ENCODE measurements around the gene EXD1.
"Not testable (repeated sequence)": the region's sequence is repeated elsewhere in the genome, so short reads cannot be mapped to it uniquely, and the experiment has no call there.

The EXD1 gene
- 0 to 0.25 (median 0.07) reads per million in 9 experiments for total RNA-seq

- H3K4me1 Mint-ChIP-seq (ENCODE audit: low read depth in 2 of 2): peaks cover 22 to 28% of the 10 kb centered on the region in 2 donors
- no peaks in the 10 kb centered on the region for H3K9me3 Mint-ChIP-seq
- H3K27ac Mint-ChIP-seq: peak within 1 kb of the TSS; percentile 97
- H3K36me3 Mint-ChIP-seq (ENCODE audit: insufficient read depth): peaks cover 19% of the 10 kb centered on the region
- ATAC-seq (replicated peaks) (peak; percentile 95), DNase-seq (peak; percentile 90 to 93 (median 93))
- no peaks in the 10 kb centered on the region for H3K27me3 Mint-ChIP-seq
- H3K4me3 Mint-ChIP-seq: peak within 1 kb of the TSS; percentile 88 to 94
These were observed at the start of gene EXD1, which contains the start of gene CHP1 for GRCh38 chr15:41230650-41231421. Gene EXD1 (minus strand): TSS chr15:41230757. CDS start chr15:41226575, 4,182 bp downstream. Gene CHP1 (plus strand): TSS chr15:41231268. CDS start chr15:41231383, 115 bp downstream.

GRCh38 chr15:41279535-41280283 lies 49.2 kb upstream of the EXD1 start:
- H3K9me3 Mint-ChIP-seq: no peaks in the 10 kb centered on the region
- H3K36me3 Mint-ChIP-seq (ENCODE audit: insufficient read depth): peaks cover 37% of the 10 kb centered on the region
- ATAC-seq (replicated peaks) (no peak), DNase-seq (no peak)
- peak overlapping the region in 1 of 2 donors; percentile 13 for H3K27ac Mint-ChIP-seq
- no peak overlapping the region for H3K4me3 Mint-ChIP-seq
- peaks cover 10 to 17% of the 10 kb centered on the region in 2 donors for H3K4me1 Mint-ChIP-seq (ENCODE audit: low read depth in 2 of 2)
- H3K27me3 Mint-ChIP-seq: no peaks in the 10 kb centered on the region

- Mint-ChIP-seq H3K27ac (no peak overlapping the region), H3K36me3 (ENCODE audit: insufficient read depth) (peaks cover 31% of the 10 kb centered on the region)
These were observed 47.8 kb upstream of the EXD1 start for GRCh38 chr15:41278319-41278718.

GRCh38 chr15:41276831-41277230 lies 46.3 kb upstream of the EXD1 start:
- no peaks in the 10 kb centered on the region for H3K27me3 Mint-ChIP-seq
- H3K27ac Mint-ChIP-seq: no peak overlapping the region
- no peaks in the 10 kb centered on the region for H3K9me3 Mint-ChIP-seq
- H3K4me3 Mint-ChIP-seq: no peak overlapping the region
- ATAC-seq (replicated peaks) (no peak), DNase-seq (no peak)
- no peaks in the 10 kb centered on the region for H3K4me1 Mint-ChIP-seq (ENCODE audit: low read depth in 2 of 2)
- H3K36me3 Mint-ChIP-seq (ENCODE audit: insufficient read depth): peaks cover 27% of the 10 kb centered on the region

More at GRCh38 chr15:41278319-41278718, 47.8 kb upstream of the EXD1 start:
- DNase-seq (no peak), ATAC-seq (replicated peaks) (no peak)
- H3K27me3 Mint-ChIP-seq: no peaks in the 10 kb centered on the region
- peaks cover 7 to 10% of the 10 kb centered on the region in 2 donors for H3K4me1 Mint-ChIP-seq (ENCODE audit: low read depth in 2 of 2)
- H3K4me3 Mint-ChIP-seq: no peak overlapping the region
- H3K9me3 Mint-ChIP-seq: no peaks in the 10 kb centered on the region

GRCh38 chr15:41269887-41270286 lies 39.3 kb upstream of the EXD1 start:
- DNase-seq: no peak
- Mint-ChIP-seq H3K4me1 (ENCODE audit: low read depth in 2 of 2) (no peaks in the 10 kb centered on the region), H3K27me3 (no peaks in the 10 kb centered on the region), H3K9me3 (no peaks in the 10 kb centered on the region), H3K4me3 (no peak overlapping the region), H3K36me3 (ENCODE audit: insufficient read depth) (peaks cover 37% of the 10 kb centered on the region), H3K27ac (no peak overlapping the region)
- no peak for ATAC-seq (replicated peaks)

GRCh38 chr15:41263891-41264351 lies 33.4 kb upstream of the EXD1 start:
- H3K9me3 Mint-ChIP-seq: no peaks in the 10 kb centered on the region
- DNase-seq (no peak), ATAC-seq (replicated peaks) (no peak)
- H3K4me3 Mint-ChIP-seq: no peak overlapping the region
- H3K36me3 Mint-ChIP-seq (ENCODE audit: insufficient read depth): peaks cover 43% of the 10 kb centered on the region
- no peak overlapping the region for H3K27ac Mint-ChIP-seq
- H3K27me3 Mint-ChIP-seq: no peaks in the 10 kb centered on the region
- no peaks in the 10 kb centered on the region for H3K4me1 Mint-ChIP-seq (ENCODE audit: low read depth in 2 of 2)

GRCh38 chr15:41262571-41262970 lies 32.0 kb upstream of the EXD1 start:
- peaks cover 48% of the 10 kb centered on the region for H3K36me3 Mint-ChIP-seq (ENCODE audit: insufficient read depth)
- ATAC-seq (replicated peaks): no peak
- no peaks in the 10 kb centered on the region for H3K4me1 Mint-ChIP-seq (ENCODE audit: low read depth in 2 of 2)
- H3K9me3 Mint-ChIP-seq: no peaks in the 10 kb centered on the region
- no peaks in the 10 kb centered on the region for H3K27me3 Mint-ChIP-seq
- DNase-seq: no peak
- no peak overlapping the region for H3K4me3 Mint-ChIP-seq
- no peak overlapping the region for H3K27ac Mint-ChIP-seq

- not testable (repeated sequence) for H3K9me3 Mint-ChIP-seq; DNase-seq; H3K27ac Mint-ChIP-seq; ATAC-seq (replicated peaks); H3K4me3 Mint-ChIP-seq; H3K27me3 Mint-ChIP-seq; H3K4me1 Mint-ChIP-seq (ENCODE audit: low read depth in 2 of 2)
- peaks cover 44% of the 10 kb centered on the region for H3K36me3 Mint-ChIP-seq (ENCODE audit: insufficient read depth)
These were observed 30.4 kb upstream of the EXD1 start for GRCh38 chr15:41260924-41261323.

- Mint-ChIP-seq H3K4me3 (no peak overlapping the region), H3K27me3 (no peaks in the 10 kb centered on the region), H3K27ac (no peak overlapping the region), H3K9me3 (no peaks in the 10 kb centered on the region), H3K4me1 (ENCODE audit: low read depth in 2 of 2) (no peaks in the 10 kb centered on the region), H3K36me3 (ENCODE audit: insufficient read depth) (peaks cover 36% of the 10 kb centered on the region)
- DNase-seq (no peak), ATAC-seq (replicated peaks) (no peak)
These were observed 29.1 kb upstream of the EXD1 start for GRCh38 chr15:41259546-41260189.

GRCh38 chr15:41258750-41259471 lies 28.4 kb upstream of the EXD1 start:
- DNase-seq: no peak
- no peaks in the 10 kb centered on the region for H3K27me3 Mint-ChIP-seq
- no peaks in the 10 kb centered on the region for H3K9me3 Mint-ChIP-seq
- H3K36me3 Mint-ChIP-seq (ENCODE audit: insufficient read depth): peaks cover 31% of the 10 kb centered on the region
- H3K4me1 Mint-ChIP-seq (ENCODE audit: low read depth in 2 of 2): no peaks in the 10 kb centered on the region
- H3K4me3 Mint-ChIP-seq: no peak overlapping the region
- H3K27ac Mint-ChIP-seq: no peak overlapping the region
- no peak for ATAC-seq (replicated peaks)

- H3K27me3 Mint-ChIP-seq: no peaks in the 10 kb centered on the region
- no peak for ATAC-seq (replicated peaks)
- DNase-seq: no peak
- H3K9me3 Mint-ChIP-seq: no peaks in the 10 kb centered on the region
- no peak overlapping the region for H3K4me3 Mint-ChIP-seq
- no peaks in the 10 kb centered on the region for H3K4me1 Mint-ChIP-seq (ENCODE audit: low read depth in 2 of 2)
- peaks cover 28% of the 10 kb centered on the region for H3K36me3 Mint-ChIP-seq (ENCODE audit: insufficient read depth)
- no peak overlapping the region for H3K27ac Mint-ChIP-seq
These were observed 26.1 kb upstream of the EXD1 start for GRCh38 chr15:41256577-41257038.

GRCh38 chr15:41256103-41256502 lies 25.5 kb upstream of the EXD1 start:
- ATAC-seq (replicated peaks): no peak
- no peaks in the 10 kb centered on the region for H3K4me1 Mint-ChIP-seq (ENCODE audit: low read depth in 2 of 2)
- peaks cover 24% of the 10 kb centered on the region for H3K36me3 Mint-ChIP-seq (ENCODE audit: insufficient read depth)
- no peaks in the 10 kb centered on the region for H3K9me3 Mint-ChIP-seq
- no peak for DNase-seq
- H3K27me3 Mint-ChIP-seq: no peaks in the 10 kb centered on the region
- H3K27ac Mint-ChIP-seq: no peak overlapping the region
- H3K4me3 Mint-ChIP-seq: no peak overlapping the region

- no peaks in the 10 kb centered on the region for H3K27me3 Mint-ChIP-seq
- H3K36me3 Mint-ChIP-seq (ENCODE audit: insufficient read depth): peaks cover 19% of the 10 kb centered on the region
- H3K27ac Mint-ChIP-seq: no peak overlapping the region
- no peaks in the 10 kb centered on the region for H3K4me1 Mint-ChIP-seq (ENCODE audit: low read depth in 2 of 2)
- H3K4me3 Mint-ChIP-seq: no peak overlapping the region
- no peak for DNase-seq
- H3K9me3 Mint-ChIP-seq: no peaks in the 10 kb centered on the region
- no peak for ATAC-seq (replicated peaks)
These were observed 24.0 kb upstream of the EXD1 start for GRCh38 chr15:41254560-41254959.

All from effector memory CD8-positive, alpha-beta T cell (primary cell).